Measurements from ENCODE around the gene ZNF689.
A peak's percentile ranks its signal among the peaks of the same experiment; 100 is the strongest.
"Not testable (repeated sequence)": the region's sequence is repeated elsewhere in the genome, so short reads cannot be mapped to it uniquely, and the experiment has no call there.

Gene ZNF689

GRCh38 chr16:30601966-30602365, 8.2 kb downstream of the ZNF689 start:
- DNase-seq (ENCODE audit: low read depth in 3 of 3, low spot score in 1 of 3), result no peak

- DNase-seq (ENCODE audit: low read depth in 3 of 3, low spot score in 1 of 3), result no peak
These were observed 9.3 kb downstream of the ZNF689 start for GRCh38 chr16:30600929-30601328.

GRCh38 chr16:30600215-30600614, 10.0 kb downstream of the ZNF689 start:
- DNase-seq (ENCODE audit: low read depth in 3 of 3, low spot score in 1 of 3), result no peak

- no peak for DNase-seq (ENCODE audit: low read depth in 3 of 3, low spot score in 1 of 3)
These were observed 17.3 kb downstream of the ZNF689 start for GRCh38 chr16:30592871-30593270.

- DNase-seq (ENCODE audit: low read depth in 3 of 3, low spot score in 1 of 3), result not testable (repeated sequence)
These were observed 19.3 kb downstream of the ZNF689 start for GRCh38 chr16:30590869-30591268.

- not testable (repeated sequence) for DNase-seq (ENCODE audit: low read depth in 3 of 3, low spot score in 1 of 3)
These were observed 20.6 kb downstream of the ZNF689 start for GRCh38 chr16:30589582-30589981.

- no peak for DNase-seq (ENCODE audit: low read depth in 3 of 3, low spot score in 1 of 3)
These were observed 21.5 kb downstream of the ZNF689 start for GRCh38 chr16:30588651-30589050.

GRCh38 chr16:30585400-30586191, 24.6 kb downstream of the ZNF689 start, which contains the start of gene ZNF785:
Gene ZNF785 (minus strand): TSS chr16:30585697. CDS start chr16:30585611, 86 bp downstream.
- peak; percentile 72 to 81 (median 79) for DNase-seq (ENCODE audit: low read depth in 3 of 3, low spot score in 1 of 3)

GRCh38 chr16:30585022-30585399, 25.2 kb downstream of the ZNF689 start:
- DNase-seq (ENCODE audit: low read depth in 3 of 3, low spot score in 1 of 3), result no peak

- DNase-seq (ENCODE audit: low read depth in 3 of 3, low spot score in 1 of 3), result no peak
These were observed 27.4 kb downstream of the ZNF689 start for GRCh38 chr16:30582611-30583340.

- DNase-seq (ENCODE audit: low read depth in 3 of 3, low spot score in 1 of 3), result no peak
These were observed 28.7 kb downstream of the ZNF689 start for GRCh38 chr16:30581457-30581856.

- no peak for DNase-seq (ENCODE audit: low read depth in 3 of 3, low spot score in 1 of 3)
These were observed 35.5 kb downstream of the ZNF689 start for GRCh38 chr16:30574678-30575077.

- peak; percentile 75 to 94 (median 89) for DNase-seq (ENCODE audit: low read depth in 3 of 3, low spot score in 1 of 3)
These were observed 38.5 kb downstream of the ZNF689 start, which contains the start of gene ZNF688 for GRCh38 chr16:30571445-30572322. Gene ZNF688 (minus strand): TSS chr16:30571714. CDS start chr16:30571629, 85 bp downstream.

GRCh38 chr16:30570636-30571444, 39.3 kb downstream of the ZNF689 start:
- DNase-seq (ENCODE audit: low read depth in 3 of 3, low spot score in 1 of 3), result no peak

- no peak for DNase-seq (ENCODE audit: low read depth in 3 of 3, low spot score in 1 of 3)
These were observed 40.2 kb downstream of the ZNF689 start for GRCh38 chr16:30569746-30570635.

GRCh38 chr16:30569281-30569680, 40.9 kb downstream of the ZNF689 start:
- DNase-seq (ENCODE audit: low read depth in 3 of 3, low spot score in 1 of 3), result no peak

- peak in 2 of 3 donors; percentile 22 to 32 for DNase-seq (ENCODE audit: low read depth in 3 of 3, low spot score in 1 of 3)
These were observed 42.1 kb downstream of the ZNF689 start for GRCh38 chr16:30567991-30568638.

- DNase-seq (ENCODE audit: low read depth in 3 of 3, low spot score in 1 of 3), result peak in 2 of 3 donors; percentile 23 to 33
These were observed 42.8 kb downstream of the ZNF689 start for GRCh38 chr16:30567160-30567990.
